Germinal center (tissue), 1 donor: ENCODE results near the gene IMPA2.
A peak's percentile ranks its signal among the peaks of the same experiment; 100 is the strongest.
"Not testable (repeated sequence)": the region's sequence is repeated elsewhere in the genome, so short reads cannot be mapped to it uniquely, and the experiment has no call there.

ENCODE experiments used
- DNase-seq: peaks from one replicate; pipeline ENCODE4 v3.0.0; 2012; ENCODE audit warnings: mixed read lengths, low spot score

IMPA2 gene

DNA sequence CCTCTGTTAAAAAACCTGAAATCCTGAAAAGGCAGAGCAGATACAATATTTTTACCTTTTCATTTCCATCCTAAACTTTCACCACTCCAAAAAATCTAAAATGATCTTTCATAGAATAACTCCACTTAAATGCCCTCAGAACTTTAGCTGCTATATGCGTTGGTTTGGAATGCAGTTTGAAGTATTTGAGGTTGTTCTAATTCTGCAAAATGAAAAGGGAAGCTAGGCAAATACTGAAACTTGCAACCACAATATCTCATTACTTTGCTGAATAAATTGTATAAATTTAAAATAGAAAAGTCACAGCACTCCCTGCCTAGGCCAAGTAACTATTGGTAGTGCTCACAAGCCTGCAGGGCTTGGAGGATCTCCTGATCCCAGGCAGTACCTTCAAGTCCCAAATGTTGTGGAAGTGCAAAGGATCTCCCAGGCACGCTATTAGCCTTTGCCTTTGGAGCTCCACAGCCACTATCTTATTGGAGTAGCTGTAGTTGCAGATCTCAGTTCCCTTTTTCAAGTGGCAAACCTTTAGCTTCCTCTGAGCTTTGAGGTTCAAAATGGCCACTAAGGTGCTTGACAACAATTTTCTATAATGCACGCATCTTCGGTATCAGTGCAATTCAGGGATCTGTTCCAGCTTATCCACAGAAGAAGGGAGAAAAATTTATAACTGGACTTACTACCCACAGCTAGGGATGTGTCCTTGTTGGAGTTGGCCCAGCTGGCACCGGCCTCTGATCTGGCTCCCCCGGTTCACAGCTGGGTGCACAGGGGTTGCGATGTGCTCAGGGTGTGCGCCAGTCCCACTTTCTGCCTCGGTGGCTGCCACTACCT lies 68.9 kb downstream of the IMPA2 start:
- peak; percentile 54 for DNase-seq

DNA sequence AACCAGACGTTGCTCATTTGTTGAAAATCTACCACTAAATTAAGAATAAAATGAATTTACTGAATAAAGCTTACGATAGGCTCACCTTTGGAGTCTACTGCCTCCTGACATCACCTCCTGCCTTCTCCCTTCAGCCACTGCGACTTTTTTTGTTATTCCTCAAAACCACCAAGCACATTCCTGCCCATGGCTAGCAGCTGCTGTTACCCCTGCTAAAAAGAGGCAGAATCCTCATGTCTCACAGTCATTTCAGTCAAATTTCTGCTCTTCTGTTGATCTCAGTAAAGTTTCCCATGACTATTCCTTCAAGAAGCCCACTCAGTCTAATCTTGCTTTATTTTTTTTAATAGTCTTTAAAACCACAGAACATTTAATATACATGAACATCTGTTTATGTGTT lies 71.6 kb downstream of the IMPA2 start:
- no peak for DNase-seq

DNA sequence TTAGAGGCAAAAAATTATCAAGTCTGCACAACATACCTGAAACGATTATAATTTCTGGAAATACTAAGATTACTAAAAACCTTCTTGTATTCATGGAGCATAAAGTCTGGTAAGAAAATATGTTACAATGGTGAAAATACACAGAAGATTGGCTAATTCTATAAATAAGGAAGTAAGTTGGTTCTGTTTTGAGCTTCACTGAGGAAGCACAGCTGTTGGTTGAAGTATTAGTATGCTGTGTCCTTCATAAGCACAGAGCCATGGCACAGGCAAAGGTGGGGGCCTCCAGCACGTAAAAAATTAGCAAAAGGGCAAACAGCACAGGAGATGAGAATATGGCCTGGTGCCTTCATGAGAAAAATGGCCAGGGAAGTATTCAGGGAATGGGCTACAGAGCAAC lies 72.0 kb downstream of the IMPA2 start:
- DNase-seq: peak; percentile 59

DNA sequence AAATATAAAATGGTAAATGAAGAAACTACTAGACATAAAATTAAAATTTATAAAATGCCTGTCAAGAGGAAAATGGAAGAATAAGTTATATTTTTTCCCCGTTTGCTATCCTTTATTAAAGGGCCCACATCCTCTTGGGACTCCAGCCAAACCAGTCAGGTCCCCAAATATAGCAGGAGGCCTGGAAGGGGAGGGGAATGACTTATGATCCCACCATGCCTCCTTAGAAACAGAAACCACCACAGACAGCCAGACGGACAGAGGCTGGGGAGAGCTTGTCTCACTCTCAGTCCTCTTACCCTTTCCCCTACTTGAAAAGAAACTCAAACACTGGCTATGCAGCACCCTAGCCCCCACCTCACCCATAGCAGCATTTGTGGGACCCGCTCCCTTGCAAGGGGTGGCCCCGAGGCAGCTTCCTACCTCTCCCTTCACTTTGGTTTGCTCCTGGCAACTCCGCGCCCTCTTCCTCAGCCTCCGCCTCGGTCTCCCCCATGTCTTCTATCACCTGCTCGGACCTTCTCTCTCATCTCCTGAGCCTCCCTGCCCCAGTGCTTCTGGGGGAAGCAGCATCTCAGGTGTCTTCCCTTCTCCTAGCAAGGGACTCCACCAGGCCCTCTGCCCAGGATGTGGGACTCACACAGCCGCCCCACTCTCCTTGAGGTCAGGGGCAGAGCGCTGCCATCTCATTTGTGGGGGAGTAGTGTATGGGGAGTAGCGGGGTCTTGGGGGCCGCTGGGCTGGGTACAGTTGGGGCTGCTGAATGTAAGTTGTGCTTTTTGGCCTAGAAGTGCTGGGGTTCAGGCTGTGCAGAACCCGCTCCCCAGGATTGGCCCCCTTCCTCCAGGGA lies 75.0 kb downstream of the IMPA2 start:
- no peak for DNase-seq

DNA sequence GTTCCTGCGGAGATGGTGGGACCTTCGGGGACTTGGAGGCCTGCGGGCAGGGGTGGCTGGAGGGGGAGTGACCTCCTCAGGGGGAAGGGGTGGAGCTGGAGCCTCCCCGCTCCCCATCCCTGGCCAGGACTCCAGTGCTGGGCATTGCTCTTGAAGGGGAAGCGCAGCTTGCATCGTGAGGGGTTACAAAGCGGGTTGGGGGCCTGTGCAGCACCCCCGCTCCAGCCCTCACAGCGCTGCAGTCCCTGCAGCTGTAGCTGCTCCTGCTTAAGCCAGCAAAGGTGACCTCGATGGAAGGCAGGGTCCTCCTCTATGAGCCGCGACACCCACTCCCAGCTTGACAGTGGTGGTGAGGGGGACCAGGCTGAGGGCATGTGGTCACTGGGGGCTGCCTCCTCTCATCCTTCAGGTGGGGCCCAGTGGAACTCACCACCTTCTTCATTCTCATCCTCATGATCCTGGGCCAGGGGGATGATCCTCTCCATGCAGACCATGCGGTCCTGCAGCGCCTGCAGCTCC lies 75.6 kb downstream of the IMPA2 start:
- DNase-seq: no peak

DNA sequence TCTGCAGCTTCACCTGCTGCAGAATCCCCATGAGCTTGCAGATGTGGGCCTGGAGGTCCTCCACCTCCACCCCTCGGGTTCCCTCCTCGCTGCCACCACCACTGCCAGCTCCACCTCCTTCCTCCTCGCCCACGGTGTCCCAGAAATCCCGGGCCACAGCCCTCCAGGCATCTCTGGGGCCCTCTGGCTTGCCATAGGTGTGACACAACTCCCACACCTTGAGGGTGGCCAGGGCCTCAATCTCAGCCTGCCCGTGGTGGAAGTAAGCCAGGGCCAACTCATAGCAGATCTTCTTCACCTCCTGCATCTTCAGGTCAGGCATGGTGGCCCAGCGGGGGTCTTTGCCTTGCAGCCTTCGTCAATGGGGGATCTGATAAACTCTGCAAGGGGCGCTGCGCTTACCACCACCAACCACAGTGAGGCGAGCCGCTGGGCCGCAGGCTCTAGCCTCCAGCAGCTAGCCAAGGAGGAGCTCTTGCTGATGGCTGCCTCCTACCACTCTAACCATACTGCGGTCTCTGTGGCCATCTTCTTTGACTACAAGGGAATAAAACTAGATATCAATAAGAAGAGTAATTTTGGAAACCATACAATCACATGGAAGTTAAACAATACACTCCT lies 76.2 kb downstream of the IMPA2 start:
- DNase-seq: no peak

DNA sequence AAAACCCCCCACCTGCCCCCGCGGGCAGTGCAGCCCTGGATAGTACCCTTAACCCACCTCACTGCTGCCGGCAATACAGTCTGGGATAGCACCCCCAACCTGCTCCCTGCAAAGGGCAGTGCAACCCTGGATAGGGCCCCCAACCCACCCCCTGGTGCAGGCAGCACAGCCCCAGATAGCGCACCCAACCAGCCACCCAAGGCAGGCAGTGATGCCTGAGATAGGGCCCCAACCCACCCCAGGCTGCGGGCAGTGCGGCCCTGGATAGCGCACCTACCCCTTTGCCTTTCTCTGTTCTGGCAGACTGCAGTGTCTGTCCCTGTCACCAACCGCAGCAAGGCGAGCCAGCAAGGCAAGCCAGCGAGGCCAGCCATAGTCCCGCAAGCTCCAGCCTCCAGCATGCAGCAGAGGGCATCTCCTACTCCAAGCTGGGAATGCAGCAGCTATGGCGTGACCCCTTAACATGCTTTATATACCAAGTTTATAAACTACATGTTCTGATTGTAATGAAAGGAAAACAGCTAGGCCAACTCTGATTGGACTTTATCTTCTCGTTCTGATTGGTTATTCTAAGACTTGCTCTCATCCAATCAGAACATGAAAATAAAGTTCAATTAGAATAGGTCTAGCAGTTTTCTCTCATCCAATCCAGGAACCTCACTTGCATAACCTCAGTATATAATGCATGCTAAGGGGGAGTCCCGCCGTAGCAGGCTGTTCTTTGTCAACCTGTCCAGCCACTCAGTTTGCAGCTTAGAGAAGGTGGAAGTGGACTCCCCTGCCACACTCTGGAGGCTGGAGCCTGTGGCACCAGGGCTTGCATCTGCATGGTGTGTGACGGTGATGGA lies 78.3 kb downstream of the IMPA2 start:
- no peak for DNase-seq

DNA sequence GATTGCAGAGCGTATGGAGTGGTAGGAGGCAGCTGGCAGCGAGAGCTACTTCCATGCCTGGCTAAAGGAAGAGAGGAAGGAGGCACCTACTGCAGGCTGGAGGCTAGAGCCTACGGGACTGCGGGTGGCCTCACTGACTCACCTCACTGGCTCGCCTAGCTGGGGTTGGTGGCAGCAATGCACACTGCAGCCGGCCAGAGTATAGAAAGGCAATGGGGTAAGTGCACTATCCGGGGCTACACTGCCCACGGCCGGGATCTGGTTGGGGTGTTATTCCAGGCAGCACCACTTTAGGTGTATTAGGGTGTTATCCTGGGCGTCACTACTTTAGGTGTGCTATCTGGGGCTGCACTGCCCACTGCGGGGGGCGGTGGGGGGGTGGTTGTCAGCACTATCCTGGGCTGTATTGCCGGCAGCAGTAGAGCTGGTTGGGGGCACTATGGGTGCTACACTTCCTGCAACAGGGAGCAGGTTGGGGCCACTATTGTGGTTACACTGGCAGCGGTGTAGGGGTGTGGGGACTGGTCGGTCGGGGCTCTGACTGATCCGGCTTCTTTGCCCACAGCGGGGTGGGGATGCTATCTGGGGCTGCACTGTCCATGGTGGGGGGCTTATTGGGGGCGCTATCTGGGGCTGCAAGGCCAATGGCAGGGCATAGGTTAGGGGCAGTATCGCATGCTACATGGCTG lies 79.0 kb downstream of the IMPA2 start:
- no peak for DNase-seq

DNA sequence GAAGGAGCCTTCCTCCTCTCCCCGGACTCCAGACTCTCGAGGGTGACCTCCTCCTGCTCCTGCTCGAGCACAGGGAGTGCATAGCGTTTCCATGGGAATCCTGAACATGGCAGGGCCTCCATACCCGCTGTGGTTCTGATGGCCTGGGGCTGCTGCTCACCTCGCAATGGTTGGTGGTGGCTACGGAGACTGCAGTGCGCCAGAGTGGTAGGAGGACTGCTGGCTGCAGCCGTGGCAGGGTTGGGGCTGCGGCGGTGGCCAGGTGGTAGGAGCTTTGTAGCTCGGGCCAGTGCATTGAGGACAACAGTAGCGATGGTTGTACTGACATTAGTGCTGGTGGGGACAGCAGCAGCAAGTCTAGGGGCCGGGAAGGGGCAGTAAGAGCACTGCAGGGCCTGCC lies 80.4 kb downstream of the IMPA2 start:
- DNase-seq: no peak

DNA sequence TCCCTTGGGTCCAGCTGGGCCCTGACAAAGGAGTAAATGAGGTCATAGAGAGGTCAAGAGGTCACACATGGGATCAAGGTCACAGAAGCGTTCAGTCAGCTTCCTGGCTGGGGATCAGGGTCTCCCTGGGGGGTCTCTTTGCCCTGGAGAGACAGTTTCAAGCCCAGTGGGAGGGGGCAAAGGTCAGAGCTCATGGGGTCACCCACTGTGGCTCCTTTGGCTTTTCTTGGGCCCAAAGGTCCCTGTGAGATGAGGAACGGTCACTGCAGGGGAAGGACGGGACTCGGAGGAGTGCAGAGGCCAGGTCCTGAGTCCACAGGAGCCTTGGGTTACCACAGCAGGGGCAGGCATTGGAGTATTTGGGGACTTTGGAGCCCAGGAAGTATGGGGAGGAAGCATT lies 81.7 kb downstream of the IMPA2 start:
- no peak for DNase-seq

DNA sequence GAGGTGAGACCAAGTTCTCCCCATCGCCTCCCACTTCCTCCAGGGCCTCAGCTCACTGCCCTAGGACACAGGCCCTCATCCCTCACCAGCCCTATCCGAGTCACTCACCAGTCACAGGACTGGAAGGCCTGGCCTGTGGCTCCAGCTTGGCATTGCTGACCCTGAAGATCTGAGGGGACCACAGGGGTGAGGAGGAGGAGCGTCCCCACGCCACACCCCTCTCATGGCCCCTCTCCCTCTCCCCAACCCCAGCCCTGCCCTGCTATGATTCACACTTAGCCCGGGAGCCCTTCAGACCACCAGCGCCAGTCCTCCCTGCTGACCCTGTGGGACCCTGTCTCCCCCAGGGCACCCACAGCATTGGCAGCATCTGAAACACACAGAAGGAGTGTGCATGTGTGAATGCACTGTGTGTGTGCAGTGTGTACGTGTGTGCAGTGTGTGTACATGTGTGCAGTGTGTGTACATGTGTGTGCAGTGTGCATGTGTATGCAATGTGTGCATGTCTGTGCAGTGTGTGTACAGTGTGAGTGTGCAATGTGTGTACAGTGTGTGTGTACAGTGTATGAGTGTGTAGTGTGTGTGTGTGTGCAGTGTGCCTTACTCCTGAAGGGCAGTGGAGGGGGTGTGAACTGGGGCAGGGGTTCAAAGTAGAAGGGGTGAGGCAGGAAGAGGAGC lies 82.9 kb downstream of the IMPA2 start:
- DNase-seq: no peak

DNA sequence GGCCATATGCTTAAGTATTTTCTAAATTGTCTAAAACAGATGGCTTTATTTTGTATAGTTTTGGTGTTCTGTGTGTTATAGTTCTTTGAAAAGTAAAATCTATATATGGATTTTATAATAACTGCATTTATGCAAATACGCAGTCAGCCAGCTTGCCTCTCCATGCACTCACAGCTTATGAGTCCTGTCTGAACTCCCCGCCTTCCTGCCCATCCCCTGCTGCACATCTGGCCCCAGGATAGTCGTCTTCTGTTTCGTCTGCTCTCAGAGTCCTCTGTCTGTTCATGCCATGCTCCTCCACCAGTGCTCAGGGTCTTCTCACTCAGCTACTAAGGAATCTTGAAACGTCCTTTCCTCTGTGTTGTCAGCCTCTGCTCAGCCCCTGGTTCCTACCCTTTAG lies 84.1 kb downstream of the IMPA2 start:
- DNase-seq: no peak

DNA sequence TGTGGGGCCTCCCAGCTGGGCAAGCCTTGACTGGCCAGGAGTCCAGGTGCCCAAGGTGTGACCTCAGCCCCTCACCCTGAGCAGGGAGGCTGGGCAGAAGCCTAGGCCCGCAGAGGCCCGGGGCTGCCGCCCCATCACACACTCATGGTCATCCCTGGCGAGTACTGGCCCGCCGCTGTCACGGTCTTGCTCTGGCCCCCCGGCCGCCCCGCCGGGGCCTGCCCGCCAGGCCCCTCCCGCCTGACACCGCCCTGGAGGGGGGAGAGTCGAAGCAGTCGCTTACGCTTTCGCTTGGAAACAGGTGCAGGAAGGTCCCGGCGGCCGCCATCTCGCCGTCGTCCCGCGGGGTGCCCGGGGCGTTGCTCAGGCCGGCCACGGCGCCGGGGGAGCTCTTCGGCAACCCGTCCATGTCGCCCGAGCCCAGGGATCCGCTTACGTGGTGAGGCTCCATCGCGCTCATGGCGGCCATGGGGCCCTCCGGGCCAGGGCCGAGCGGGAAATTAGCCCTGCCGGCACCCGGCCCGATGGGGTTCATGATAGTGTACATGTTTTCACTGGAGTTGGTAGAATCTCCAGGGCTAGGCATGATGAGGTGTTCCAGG lies 85.7 kb downstream of the IMPA2 start:
- DNase-seq: no peak

DNA sequence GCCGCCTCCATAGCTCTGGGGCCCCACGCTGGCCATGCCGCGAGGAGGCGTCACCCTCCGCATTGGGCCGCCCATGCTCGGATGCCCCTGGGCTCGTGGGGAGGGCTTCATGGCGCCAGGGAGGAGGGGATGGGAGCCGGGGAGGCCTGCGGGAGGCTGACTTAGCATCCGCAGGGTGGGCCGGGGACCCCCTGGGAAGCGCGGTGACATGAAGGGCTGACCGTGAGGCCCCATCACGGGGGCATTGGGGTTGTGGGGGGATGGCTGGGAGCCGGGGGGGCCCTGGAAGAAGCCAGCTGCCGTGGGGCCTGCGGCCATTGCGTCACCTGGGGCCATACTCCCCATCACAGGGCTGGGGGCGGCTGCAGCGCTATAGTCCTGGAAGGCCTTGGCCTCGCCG lies 86.4 kb downstream of the IMPA2 start:
- DNase-seq: no peak

DNA sequence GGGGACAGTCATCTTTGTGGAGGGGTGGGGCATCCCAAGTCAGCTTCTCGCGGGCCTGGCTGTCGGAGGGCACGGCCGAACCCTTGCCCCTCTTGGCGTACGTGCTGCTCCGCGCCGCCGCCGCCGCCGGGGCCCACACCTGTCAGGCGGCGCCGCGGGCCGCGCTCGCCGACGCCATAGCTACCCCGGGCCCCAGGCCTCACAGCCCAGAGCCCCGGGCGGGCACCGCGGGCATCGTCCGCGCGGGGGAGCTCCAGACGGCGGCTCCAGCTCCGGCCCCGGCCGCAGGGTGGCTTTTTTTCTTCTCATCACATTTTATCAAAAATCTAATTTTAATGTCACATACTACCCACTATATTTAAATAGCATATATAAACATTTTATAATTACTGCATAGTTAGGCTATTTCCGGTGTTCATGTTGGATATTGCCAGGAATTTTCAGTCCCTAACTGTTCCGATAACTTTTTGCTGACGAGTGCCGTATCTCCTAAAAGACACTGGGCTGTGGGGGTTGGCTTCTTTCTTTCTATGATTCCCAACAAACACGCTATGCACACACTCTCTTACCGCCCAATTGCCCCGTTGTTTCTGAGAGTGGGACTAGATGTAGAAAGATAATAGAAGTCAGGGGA lies 87.1 kb downstream of the IMPA2 start:
- DNase-seq: not testable (repeated sequence)

DNA sequence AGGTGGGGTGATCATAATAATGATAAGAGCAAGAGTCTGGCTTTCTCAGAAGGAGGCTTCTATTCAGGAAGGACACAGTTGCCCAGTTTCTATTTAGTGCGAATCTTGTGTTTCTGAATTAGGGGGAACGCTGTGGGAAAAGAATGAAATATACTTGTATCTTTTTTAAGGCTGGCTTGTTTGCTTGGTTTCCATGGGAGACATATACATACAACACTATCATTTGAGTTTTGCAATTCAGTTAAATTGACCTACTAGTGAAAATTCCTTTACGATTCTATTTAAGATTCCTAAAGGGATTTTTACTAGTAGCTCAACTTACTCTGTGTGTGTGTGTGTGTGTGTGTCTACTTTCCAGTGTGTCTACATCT lies 87.6 kb downstream of the IMPA2 start:
- DNase-seq: no peak

DNA sequence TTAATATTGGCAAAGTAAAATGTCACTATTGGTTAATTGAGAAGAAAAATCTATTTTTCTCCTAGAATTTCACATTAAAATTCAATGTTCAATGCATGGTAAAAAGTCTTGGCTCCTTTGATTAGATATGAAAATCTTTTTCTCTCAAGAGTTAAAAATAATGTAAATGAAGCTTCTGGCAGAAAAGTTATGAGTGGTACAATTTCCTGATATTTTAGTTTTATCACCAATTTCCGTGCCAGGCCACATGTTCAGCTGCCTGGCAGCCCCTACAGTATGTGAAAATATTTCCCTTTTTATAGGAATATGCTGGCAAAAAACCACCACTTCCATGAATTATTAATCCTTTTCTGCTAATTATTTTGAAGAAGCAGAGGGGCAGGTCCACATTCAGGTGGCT lies 89.8 kb downstream of the IMPA2 start:
- DNase-seq: not testable (repeated sequence)

DNA sequence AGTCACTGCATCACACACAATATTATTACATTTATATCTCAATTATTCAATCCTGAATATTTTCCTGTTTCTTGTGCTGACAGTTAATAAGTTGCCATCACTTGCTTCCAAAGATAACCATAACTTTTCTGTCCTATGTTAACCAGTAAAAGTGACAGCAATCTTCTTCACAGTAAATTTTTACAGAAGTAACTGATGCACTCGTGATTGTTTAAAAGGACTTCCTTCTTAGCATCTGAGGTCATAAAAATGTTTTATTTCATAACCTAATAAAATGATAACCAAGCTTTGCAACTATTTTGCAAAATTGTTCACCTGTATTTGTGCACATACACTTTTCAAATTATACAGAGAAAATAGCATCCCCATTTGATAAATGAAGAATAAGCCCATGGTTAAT lies 91.7 kb downstream of the IMPA2 start:
- DNase-seq: no peak

DNA sequence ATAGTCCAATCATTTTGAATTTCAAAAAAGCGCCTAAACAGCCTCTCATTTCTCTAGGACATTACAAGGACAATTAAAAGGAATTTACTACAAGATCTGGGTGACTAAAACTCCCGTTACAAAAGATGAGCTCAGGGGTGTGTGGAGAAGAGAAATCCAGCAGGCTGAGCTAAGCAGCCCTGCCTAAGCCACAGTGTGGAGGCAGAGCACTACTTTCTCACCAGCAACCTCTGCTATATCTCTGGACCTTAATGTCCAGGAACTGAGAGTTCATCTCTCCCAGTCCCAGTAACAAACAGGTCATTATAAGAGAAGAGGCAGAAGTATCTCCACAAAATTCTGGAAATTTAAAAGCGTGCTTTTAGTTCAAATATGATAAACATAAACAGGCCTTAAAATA lies 93.4 kb downstream of the IMPA2 start:
- no peak for DNase-seq
